ENCODE measurements around the gene ATP8B3.

DNA sequence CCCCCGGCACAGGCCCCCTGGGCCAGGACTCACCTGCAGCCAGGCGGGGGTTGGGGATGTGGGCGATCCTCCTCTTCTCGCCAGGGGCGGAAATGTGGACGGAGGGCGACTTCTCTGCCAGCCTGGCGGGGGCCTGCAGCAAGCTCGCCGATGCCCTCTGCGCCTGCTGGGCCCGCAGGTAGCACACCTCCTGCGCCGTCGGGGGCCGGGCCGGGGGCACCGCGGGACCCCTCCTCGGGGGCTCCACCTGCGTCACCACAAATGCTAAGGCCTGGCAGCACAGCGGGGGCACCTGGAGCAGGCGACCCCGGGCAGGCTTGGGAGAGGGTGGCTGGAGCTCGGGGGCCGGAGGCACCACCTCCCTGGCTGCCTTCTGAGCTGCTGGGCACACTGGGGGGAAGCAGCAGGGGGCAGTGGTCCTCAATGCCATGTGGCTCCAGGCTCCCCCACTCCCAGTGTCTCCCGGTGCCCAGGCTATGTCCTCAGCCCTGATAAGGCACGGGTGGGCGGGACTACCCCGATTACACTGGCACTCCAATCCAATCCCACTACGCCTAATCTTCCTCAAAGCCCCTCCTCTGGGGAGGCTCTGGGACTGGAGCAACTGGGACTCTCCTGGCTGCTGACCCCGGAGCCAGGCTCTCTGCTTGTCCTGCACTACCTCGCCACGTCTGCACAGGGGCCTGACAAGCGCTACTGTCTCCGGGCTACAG, 11.6 kb upstream of the ATP8B3 start:
- TF ChIP-seq, protein P1, sequence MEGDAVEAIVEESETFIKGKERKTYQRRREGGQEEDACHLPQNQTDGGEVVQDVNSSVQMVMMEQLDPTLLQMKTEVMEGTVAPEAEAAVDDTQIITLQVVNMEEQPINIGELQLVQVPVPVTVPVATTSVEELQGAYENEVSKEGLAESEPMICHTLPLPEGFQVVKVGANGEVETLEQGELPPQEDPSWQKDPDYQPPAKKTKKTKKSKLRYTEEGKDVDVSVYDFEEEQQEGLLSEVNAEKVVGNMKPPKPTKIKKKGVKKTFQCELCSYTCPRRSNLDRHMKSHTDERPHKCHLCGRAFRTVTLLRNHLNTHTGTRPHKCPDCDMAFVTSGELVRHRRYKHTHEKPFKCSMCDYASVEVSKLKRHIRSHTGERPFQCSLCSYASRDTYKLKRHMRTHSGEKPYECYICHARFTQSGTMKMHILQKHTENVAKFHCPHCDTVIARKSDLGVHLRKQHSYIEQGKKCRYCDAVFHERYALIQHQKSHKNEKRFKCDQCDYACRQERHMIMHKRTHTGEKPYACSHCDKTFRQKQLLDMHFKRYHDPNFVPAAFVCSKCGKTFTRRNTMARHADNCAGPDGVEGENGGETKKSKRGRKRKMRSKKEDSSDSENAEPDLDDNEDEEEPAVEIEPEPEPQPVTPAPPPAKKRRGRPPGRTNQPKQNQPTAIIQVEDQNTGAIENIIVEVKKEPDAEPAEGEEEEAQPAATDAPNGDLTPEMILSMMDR (IDR thresholded peaks at IDR 0.05): no peak
- no peak for TF ChIP-seq POLR2A (IDR thresholded peaks at IDR 0.05)

Data from testis (tissue), 2 donors.